ENCODE measurements around the gene CHURC1. TPM values are rescaled to one million over a fixed set of nuclear protein-coding genes. Genes with fewer than 3 reads are reported as not detected.

Gene CHURC1
- total RNA-seq, 2 donors from 2014 or later: 70.9 to 102 TPM

DNA sequence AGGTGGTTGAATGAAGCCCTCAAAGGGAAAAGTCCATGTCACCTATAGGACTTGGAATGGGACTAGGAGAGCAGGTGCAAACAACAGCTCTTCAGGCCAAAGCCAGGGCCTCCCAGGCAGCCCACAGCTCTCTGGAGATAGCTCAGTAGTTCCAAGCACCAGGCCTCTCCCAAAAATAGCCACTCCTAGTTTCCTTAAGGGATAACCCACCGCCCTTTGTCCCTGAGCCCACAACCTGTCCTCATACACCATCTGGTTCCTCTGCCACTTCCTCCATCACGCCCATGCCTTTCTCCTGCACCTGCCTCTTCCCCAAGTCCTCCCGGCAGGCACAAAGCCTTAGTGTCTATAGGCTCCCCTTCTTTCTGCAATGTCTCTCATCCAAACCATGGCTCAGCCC lies 55.8 kb downstream of the CHURC1 start:
- Histone ChIP-seq H3K27me3 (no peaks in the 10 kb centered on the region), H3K4me3 (no peak overlapping the region), H3K9me3 (no peaks in the 10 kb centered on the region), H3K36me3 (no peaks in the 10 kb centered on the region), H3K4me1 (peaks cover 0 to 20% of the 10 kb centered on the region in 2 donors), H3K27ac (no peak overlapping the region)
- DNase-seq (ENCODE audit: low spot score): no peak
- TF ChIP-seq, protein P1, sequence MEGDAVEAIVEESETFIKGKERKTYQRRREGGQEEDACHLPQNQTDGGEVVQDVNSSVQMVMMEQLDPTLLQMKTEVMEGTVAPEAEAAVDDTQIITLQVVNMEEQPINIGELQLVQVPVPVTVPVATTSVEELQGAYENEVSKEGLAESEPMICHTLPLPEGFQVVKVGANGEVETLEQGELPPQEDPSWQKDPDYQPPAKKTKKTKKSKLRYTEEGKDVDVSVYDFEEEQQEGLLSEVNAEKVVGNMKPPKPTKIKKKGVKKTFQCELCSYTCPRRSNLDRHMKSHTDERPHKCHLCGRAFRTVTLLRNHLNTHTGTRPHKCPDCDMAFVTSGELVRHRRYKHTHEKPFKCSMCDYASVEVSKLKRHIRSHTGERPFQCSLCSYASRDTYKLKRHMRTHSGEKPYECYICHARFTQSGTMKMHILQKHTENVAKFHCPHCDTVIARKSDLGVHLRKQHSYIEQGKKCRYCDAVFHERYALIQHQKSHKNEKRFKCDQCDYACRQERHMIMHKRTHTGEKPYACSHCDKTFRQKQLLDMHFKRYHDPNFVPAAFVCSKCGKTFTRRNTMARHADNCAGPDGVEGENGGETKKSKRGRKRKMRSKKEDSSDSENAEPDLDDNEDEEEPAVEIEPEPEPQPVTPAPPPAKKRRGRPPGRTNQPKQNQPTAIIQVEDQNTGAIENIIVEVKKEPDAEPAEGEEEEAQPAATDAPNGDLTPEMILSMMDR (IDR thresholded peaks at IDR 0.05): no peak

DNA sequence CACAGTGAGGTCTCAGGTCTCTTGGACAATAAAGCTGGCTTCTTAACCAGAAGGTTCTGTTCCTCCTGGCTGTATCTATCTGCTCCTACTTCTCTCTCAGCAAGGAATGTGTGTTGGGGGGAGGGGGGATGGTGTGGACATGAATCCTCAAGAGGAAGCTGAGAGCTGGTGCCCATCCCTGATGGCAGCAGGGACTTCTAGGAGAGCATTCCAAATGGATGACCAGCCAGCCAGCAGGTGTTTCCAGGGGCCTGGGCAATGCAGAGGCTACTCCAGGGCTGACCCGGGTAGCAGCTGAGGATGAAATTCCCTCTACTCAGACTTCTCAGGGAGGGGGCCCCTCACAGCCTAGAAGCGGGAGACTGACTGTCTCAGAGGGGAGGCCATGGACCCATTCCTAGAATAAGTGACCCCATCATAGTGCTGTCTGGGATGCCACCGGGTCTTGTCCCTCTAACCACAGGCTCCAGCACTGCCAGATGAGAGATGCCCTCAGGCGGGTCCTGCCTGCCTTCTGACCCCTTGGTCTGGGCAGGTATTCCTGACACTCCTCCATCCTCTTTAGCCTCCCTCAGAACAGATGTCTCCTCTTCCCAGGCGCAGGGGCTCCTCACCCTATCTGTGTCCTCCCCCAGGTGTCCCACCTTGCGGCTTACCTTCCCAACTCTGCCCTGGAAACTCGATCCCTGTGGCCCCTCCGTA lies 56.7 kb downstream of the CHURC1 start:
- no peak for DNase-seq (ENCODE audit: low spot score)

DNA sequence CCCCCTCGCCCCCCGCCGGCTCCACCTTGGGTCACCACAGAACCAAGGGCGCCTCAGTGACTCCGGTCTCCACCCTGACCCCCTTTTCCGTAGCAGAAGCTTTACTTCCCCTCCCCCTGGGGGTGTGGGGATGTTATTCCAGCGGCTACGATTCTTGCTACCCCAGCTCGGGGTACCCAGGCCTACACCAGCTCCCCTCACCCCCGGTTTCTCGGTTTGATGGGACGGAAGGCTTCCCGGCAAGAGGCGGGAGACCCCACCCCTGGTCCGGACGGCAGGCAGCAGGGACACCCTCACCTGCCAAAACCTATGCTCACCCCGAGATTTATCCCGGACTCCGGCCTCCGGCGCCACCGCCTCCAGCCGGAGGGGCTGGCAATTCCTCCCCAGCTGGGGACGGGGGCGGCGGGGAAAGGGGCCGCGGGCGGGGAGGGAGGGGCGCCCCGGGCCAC lies 57.3 kb downstream of the CHURC1 start:
- Histone ChIP-seq H3K9me3 (no peaks in the 10 kb centered on the region), H3K27ac (peak overlapping the region in 1 of 2 donors; percentile 43), H3K27me3 (no peaks in the 10 kb centered on the region), H3K36me3 (no peaks in the 10 kb centered on the region), H3K4me1 (peaks cover 0 to 20% of the 10 kb centered on the region in 2 donors), H3K4me3 (peak overlapping the region; percentile 69 to 72)
- TF ChIP-seq, protein P1 (IDR thresholded peaks at IDR 0.05): no peak
- DNase-seq (ENCODE audit: low spot score): no peak

More for the DNA sequence above, 56.7 kb downstream of the CHURC1 start:
- Histone ChIP-seq H3K4me1 (peaks cover 0 to 20% of the 10 kb centered on the region in 2 donors), H3K9me3 (no peaks in the 10 kb centered on the region), H3K36me3 (no peaks in the 10 kb centered on the region), H3K27ac (no peak overlapping the region), H3K4me3 (peak overlapping the region in 1 of 2 donors; percentile 72), H3K27me3 (no peaks in the 10 kb centered on the region)
- TF ChIP-seq, protein P1 (IDR thresholded peaks at IDR 0.05): no peak

DNA sequence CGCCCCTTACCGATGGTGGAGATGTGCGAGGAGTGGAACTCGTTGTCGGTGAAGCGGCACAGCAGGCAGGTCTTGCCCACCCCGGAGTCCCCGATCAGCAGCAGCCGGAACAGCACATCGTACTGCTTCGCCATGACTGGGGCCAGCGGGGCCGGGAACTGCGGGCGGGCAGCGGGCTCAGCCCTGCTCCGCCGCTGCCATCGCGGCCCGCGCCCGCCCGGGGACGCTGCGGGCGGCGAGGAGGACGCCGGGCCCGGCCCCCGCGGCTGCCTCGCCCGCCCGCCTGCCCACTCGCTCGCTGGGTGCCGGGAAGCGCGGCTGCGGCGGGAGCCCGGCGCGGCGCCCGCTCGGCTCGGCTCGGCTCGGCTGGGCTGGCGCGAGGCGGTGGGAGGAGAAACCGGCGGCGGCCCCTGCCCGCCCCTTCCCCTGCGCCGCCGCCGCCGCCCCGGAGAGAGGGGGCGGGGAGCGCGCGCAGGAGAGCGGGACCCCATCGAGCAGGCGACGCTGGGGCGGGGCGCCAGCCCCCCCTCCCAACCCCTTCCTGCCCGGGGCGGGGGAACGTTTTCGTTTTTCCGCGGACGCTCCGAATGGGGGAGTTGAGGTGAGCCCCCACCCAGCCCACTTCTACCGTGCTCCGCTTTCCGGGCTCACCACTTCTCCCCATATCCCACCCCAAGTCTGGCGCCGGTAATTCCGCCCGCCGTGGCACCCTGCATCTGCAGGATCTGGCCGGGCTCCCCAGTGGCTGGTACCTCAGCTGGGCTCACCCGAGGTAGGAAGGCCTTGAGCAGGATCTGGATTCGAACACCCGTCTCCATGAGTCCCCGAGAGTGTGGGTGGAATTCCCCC lies 57.9 kb downstream of the CHURC1 start, which contains the start of gene RAB15:
TSS of gene RAB15 (minus strand) at position 394 of the 849 bp plus-strand sequence. CDS start at position 134, 260 bp downstream.
- TF ChIP-seq, protein P1 (IDR thresholded peaks at IDR 0.05): no peak
- Histone ChIP-seq H3K9me3 (no peaks in the 10 kb centered on the region), H3K36me3 (no peaks in the 10 kb centered on the region), H3K4me1 (peaks cover 0 to 20% of the 10 kb centered on the region in 2 donors), H3K27ac (peak within 1 kb of the TSS in 1 of 2 donors; percentile 59), H3K4me3 (peak within 1 kb of the TSS; percentile 69 to 72), H3K27me3 (no peaks in the 10 kb centered on the region)
- DNase-seq (ENCODE audit: low spot score): no peak

DNA sequence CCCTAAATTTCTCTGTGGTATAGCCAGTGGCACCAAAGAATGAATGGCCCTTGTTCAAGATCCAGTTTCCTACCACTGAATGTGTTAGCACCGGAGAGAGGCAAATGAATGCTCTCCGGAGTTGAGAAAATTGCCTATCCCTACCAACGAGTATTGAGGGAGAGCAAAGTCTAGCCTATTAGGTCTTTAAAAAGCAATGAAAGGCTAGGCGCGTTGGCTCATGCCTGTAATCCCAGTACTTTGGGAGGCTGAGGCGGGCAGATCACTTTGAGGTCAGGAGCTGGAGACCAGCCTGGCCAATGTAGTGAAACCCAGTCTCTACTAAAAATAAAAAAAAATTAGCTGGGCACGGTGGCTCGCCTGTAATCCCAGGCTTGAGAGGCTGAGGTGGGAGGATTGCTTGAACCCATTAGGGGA lies 58.8 kb downstream of the CHURC1 start:
- no peaks in the 10 kb centered on the region for H3K36me3 ChIP-seq
- no peak overlapping the region for H3K4me3 ChIP-seq
- peaks cover 0 to 20% of the 10 kb centered on the region in 2 donors for H3K4me1 ChIP-seq
- H3K9me3 ChIP-seq: no peaks in the 10 kb centered on the region
- TF ChIP-seq, protein P1 (IDR thresholded peaks at IDR 0.05): no peak
- H3K27ac ChIP-seq: no peak overlapping the region
- no peak for DNase-seq (ENCODE audit: low spot score)
- no peaks in the 10 kb centered on the region for H3K27me3 ChIP-seq
